ENCODE measurements around the gene EPAS1. TPM values are rescaled to one million over a fixed set of nuclear protein-coding genes. Genes with fewer than 3 reads are reported as not detected.

EPAS1 gene
- total and polyA plus RNA-seq, 9 of the 15 experiments (the other 6 are each of a cell fraction or from before 2014, with no cell fraction given) = 0.25 to 11.2 (median 4.1) TPM

GRCh38 chr2:46299365-46300263 lies 2.4 kb downstream of the EPAS1 start (continued):
- TF ChIP-seq DLX4 (CRISPR knock-in tag; IDR thresholded peaks at IDR 0.05) (no peak), MTA3 (IDR thresholded peaks at IDR 0.05; ENCODE audit: borderline replicate concordance) (no peak), ZSCAN29 (IDR thresholded peaks at IDR 0.05) (0 out of 2 replicates have a peak, but pooled peaks have one; percentile 46), ZNF253 (CRISPR knock-in tag; conservative IDR thresholded peaks at IDR 0.05) (no peak), SNIP1 (IDR thresholded peaks at IDR 0.05; ENCODE audit: low read depth) (peak; percentile 66; the same call in 1 of the 2 replicates), NR3C1 (CRISPR knock-in tag; IDR thresholded peaks at IDR 0.05) (no peak), SP1 (CRISPR knock-in tag; IDR thresholded peaks at IDR 0.05) (peak; percentile 11; the same call in 1 of the 2 replicates), CBFB (CRISPR knock-in tag; IDR thresholded peaks at IDR 0.05) (no peak), ADNP (tag; IDR thresholded peaks at IDR 0.05) (no peak), ZNF239 (CRISPR knock-in tag; IDR thresholded peaks at IDR 0.05) (no peak), SMARCA4 (IDR thresholded peaks at IDR 0.05) (peak; percentile 53; the same call in 1 of the 2 replicates), FOXJ2 (tag; IDR thresholded peaks at IDR 0.05) (peak; percentile 74), SMAD4 (CRISPR knock-in tag; conservative IDR thresholded peaks at IDR 0.05) (no peak; the same call in 1 of the 2 replicates), NFXL1 (CRISPR knock-in tag; IDR thresholded peaks at IDR 0.05) (no peak), MBD1 (CRISPR knock-in tag; IDR thresholded peaks at IDR 0.05) (no peak), TOE1 (IDR thresholded peaks at IDR 0.05; ENCODE audit: borderline replicate concordance) (no peak; the same call in 1 of the 2 replicates), TOE1 (CRISPR knock-in tag; IDR thresholded peaks at IDR 0.05; ENCODE audit: borderline replicate concordance, low read depth) (0 out of 2 replicates have a peak, but pooled peaks have one; percentile 63), PBX2 (CRISPR knock-in tag; IDR thresholded peaks at IDR 0.05; ENCODE audit: low read depth) (no peak), PBX2 (tag; conservative IDR thresholded peaks at IDR 0.05; ENCODE audit: low read depth) (peak; percentile 92), ZNF431 (CRISPR knock-in tag; IDR thresholded peaks at IDR 0.05) (peak; percentile 65; the same call in 1 of the 2 replicates)
